A549 (cell line): ENCODE measurements around the gene CPNE1. TPM values are rescaled to one million over a fixed set of nuclear protein-coding genes. Genes with fewer than 3 reads are reported as not detected.

ENCODE experiments used
- ATAC-seq, 2 experiments: fragments of 200-7000 bp in 1 of 2; fragments of >200 bp in 1 of 2; cut with Nextera tagmentation in 1 of 2; cut with Tn5 transposase in 1 of 2; 3 replicates each; pipeline versions ENCODE4 v1.8.0 to v1.9.1; 2018 to 2020; ENCODE audit warnings: mild to moderate bottlenecking in 1 of 2, moderate library complexity in 1 of 2
- CTCF ChIA-PET: fragments of 300-600 bp; sonication (Branson Sonifier 250); formaldehyde crosslinking; extraction: SDS; loops from one replicate; lab custom pipeline; 2021; ENCODE audit warnings: antibody characterized with exemption, inconsistent platforms; lab: Yijun Ruan, JAX
- POLR2A ChIA-PET: fragments of 350-600 bp; formaldehyde crosslinking; extraction: SDS; loops from one replicate; lab custom pipeline; 2021; ENCODE audit warnings: antibody characterized with exemption, inconsistent platforms; lab: Yijun Ruan, JAX
- DNase-seq, 2 experiments: peaks; one replicate each; pipeline versions ENCODE4 v3.0.0 to v3.0.0-alpha.2; 2011 to 2016; ENCODE audit warnings: low read depth in 1 of 2, low spot score in 1 of 2
- FAIRE-seq: peaks from 2 replicates; lab custom pipeline; 2011; peaks lifted over from hg19 to GRCh38; lab: Jason Lieb, UNC
- H3K27ac ChIP-seq, 2 experiments: fragments of >200 bp; sonication (Bioruptor Twin); formaldehyde crosslinking; 3 replicates each; pipeline ENCODE4 v1.5.1; 2016 to 2017
- H3K4me1 ChIP-seq: fragments of >200 bp; sonication (Bioruptor Twin); formaldehyde crosslinking; 3 replicates; pipeline ENCODE4 v1.6.1; 2016
- H3K4me2 ChIP-seq: fragments of >200 bp; sonication (Bioruptor Twin); formaldehyde crosslinking; 3 replicates; pipeline ENCODE4 v1.6.1; 2016
- H3K4me3 ChIP-seq: fragments of >200 bp; sonication (Bioruptor Twin); formaldehyde crosslinking; 3 replicates; pipeline ENCODE4 v1.5.1; 2016
- H3K9me3 ChIP-seq: fragments of >200 bp; sonication (Bioruptor Twin); formaldehyde crosslinking; 3 replicates; pipeline ENCODE4 v1.6.1; 2016
- BHLHE40 ChIP-seq: IDR thresholded peaks from 2 replicates; pipeline ENCODE4 v1.6.1; 2012; ENCODE audit warnings: low read depth, low read length, inconsistent platforms
- CBX2 ChIP-seq: fragments of 200-600 bp; sonication (generic); IDR thresholded peaks from 2 replicates; pipeline ENCODE4 v1.6.1; 2016; ENCODE audit warnings: low read depth, mild to moderate bottlenecking, borderline replicate concordance
- EHF ChIP-seq: fragments of 250-450 bp; sonication (Bioruptor Pico); IDR thresholded peaks from 2 replicates; pipeline ENCODE4 v1.5.0; 2020; ENCODE audit warnings: mild to moderate bottlenecking
- EP300 ChIP-seq, 2 experiments: fragments of >200 bp; sonication (Bioruptor Twin); formaldehyde crosslinking; IDR thresholded peaks; 2 replicates in 1 of 2; 3 replicates in 1 of 2; pipeline ENCODE4 v1.6.1; 2016 to 2017
- FOXS1 ChIP-seq: fragments of 250-450 bp; sonication (Bioruptor Pico); IDR thresholded peaks from 2 replicates; pipeline ENCODE4 v1.5.0; 2020; ENCODE audit warnings: mild to moderate bottlenecking, moderate library complexity
- GATA3 ChIP-seq: IDR thresholded peaks from 2 replicates; pipeline ENCODE4 v1.6.1; 2012; ENCODE audit warnings: borderline replicate concordance
- HDAC2 ChIP-seq: fragments of 200-600 bp; sonication (generic); IDR thresholded peaks from 2 replicates; pipeline ENCODE4 v1.6.1; 2016
- HEYL ChIP-seq: fragments of 250-450 bp; sonication (Bioruptor Pico); IDR thresholded peaks from 2 replicates; pipeline ENCODE4 v1.8.0; 2021; ENCODE audit warnings: mild to moderate bottlenecking, moderate library complexity
- HMGXB4 ChIP-seq: fragments of 250-450 bp; sonication (Bioruptor Pico); IDR thresholded peaks from 2 replicates; pipeline ENCODE4 v1.5.0; 2021; ENCODE audit warnings: mild to moderate bottlenecking, moderate library complexity, borderline replicate concordance
- HOXB5 ChIP-seq: fragments of 250-450 bp; sonication (Bioruptor Pico); IDR thresholded peaks from 2 replicates; pipeline ENCODE4 v1.5.0; 2020; ENCODE audit warnings: mild to moderate bottlenecking, moderate library complexity
- JUN ChIP-seq, 2 experiments: fragments of >200 bp; sonication (Bioruptor Twin); formaldehyde crosslinking; IDR thresholded peaks; 2 replicates in 1 of 2; 3 replicates in 1 of 2; pipeline ENCODE4 v1.6.1; 2016 to 2017
- KDM1A ChIP-seq: fragments of 200-600 bp; sonication (generic); IDR thresholded peaks from 2 replicates; pipeline ENCODE4 v1.6.1; 2016; ENCODE audit warnings: low read depth, mild to moderate bottlenecking
- KDM5A ChIP-seq: fragments of 200-600 bp; sonication (generic); IDR thresholded peaks from 2 replicates; pipeline ENCODE4 v1.6.1; 2016; ENCODE audit warnings: antibody characterized with exemption, mild to moderate bottlenecking
- MAFK ChIP-seq: fragments of 450-650 bp; IDR thresholded peaks from 2 replicates; pipeline ENCODE4 v1.6.1; 2014; ENCODE audit not compliant: partially characterized antibody
- MAZ ChIP-seq: fragments of 150-350 bp; IDR thresholded peaks from 2 replicates; pipeline ENCODE4 v1.6.1; 2014; ENCODE audit warnings: antibody characterized with exemption, low read depth, low read length, borderline replicate concordance
- MYC ChIP-seq: IDR thresholded peaks from 2 replicates; pipeline ENCODE4 v1.6.1; 2012; ENCODE audit warnings: mild to moderate bottlenecking, inconsistent platforms, low read length, improper control_type of control experiment, borderline replicate concordance
- NPAS2 ChIP-seq: fragments of 250-450 bp; sonication (Bioruptor Pico); IDR thresholded peaks from 2 replicates; pipeline ENCODE4 v1.8.0; 2022; ENCODE audit warnings: mild to moderate bottlenecking, moderate library complexity, borderline replicate concordance
- PHF8 ChIP-seq: fragments of 200-600 bp; sonication (generic); IDR thresholded peaks from 2 replicates; pipeline ENCODE4 v1.6.1; 2016; ENCODE audit warnings: low read depth, mild to moderate bottlenecking, antibody characterized with exemption, moderate library complexity, borderline replicate concordance
- RCOR1 ChIP-seq: fragments of 150-350 bp; IDR thresholded peaks from 2 replicates; pipeline ENCODE4 v1.6.1; 2014; ENCODE audit warnings: antibody characterized with exemption, low read length, low read depth
- RFX5 ChIP-seq: fragments of 450-650 bp; IDR thresholded peaks from 2 replicates; pipeline ENCODE4 v1.7.1; 2014; ENCODE audit warnings: antibody characterized with exemption, mild to moderate bottlenecking, moderate library complexity
- TFCP2L1 ChIP-seq: fragments of 250-450 bp; sonication (Bioruptor Pico); IDR thresholded peaks from 2 replicates; pipeline ENCODE4 v1.5.0; 2021; ENCODE audit warnings: mild to moderate bottlenecking
- TP53 ChIP-seq: fragments of 250-450 bp; sonication (Bioruptor Pico); IDR thresholded peaks from 2 replicates; pipeline ENCODE4 v1.5.0; 2021; ENCODE audit warnings: mild to moderate bottlenecking, moderate library complexity
- ZC3H11A ChIP-seq: fragments of 450-650 bp; IDR thresholded peaks from 2 replicates; pipeline ENCODE4 v1.6.1; 2014; ENCODE audit warnings: antibody characterized with exemption, mild to moderate bottlenecking
- ZNF302 ChIP-seq: fragments of 250-450 bp; sonication (Bioruptor Pico); IDR thresholded peaks from 2 replicates; pipeline ENCODE4 v1.9.0; 2021; ENCODE audit warnings: inconsistent platforms, mild to moderate bottlenecking, moderate library complexity
- ZSCAN20 ChIP-seq: fragments of 250-450 bp; sonication (Bioruptor Pico); IDR thresholded peaks from 2 replicates; pipeline ENCODE4 v1.8.0; 2022; ENCODE audit warnings: mild to moderate bottlenecking, moderate library complexity
- WGBS: methylation state at CpG from one replicate; pipeline ENCODE4 v1.1.6; 2017; ENCODE audit errors: missing lambda C conversion rate; 5-methylcytosine and 5-hydroxymethylcytosine counted together
- polyA plus RNA-seq, 4 experiments: library from polyadenylated mRNA; depleted of rRNA in 3 of 4; stranded (reverse); fragments of >200 nt; fragmentation: RNase III in 1 of 4; extraction: RNeasy Plus Mini Kit Qiagen cat#74134 plus additional on column Dnase treatment in 1 of 4; gene quantifications; 2 replicates in 3 of 4; 3 replicates in 1 of 4; pipeline ENCODE4 v1.2.3, GENCODE V29; 2011 to 2017
- TF ChIP-seq, protein P1 (sequence below): IDR thresholded peaks from 2 replicates; pipeline ENCODE4 v1.6.1; 2012
- TF ChIP-seq, protein P2 (sequence below): fragments of >200 bp; sonication (Bioruptor Twin); formaldehyde crosslinking; IDR thresholded peaks from 2 replicates; pipeline ENCODE4 v1.6.1; 2016
- TF ChIP-seq, protein P3 (sequence below): fragments of >200 bp; sonication (Bioruptor Twin); formaldehyde crosslinking; IDR thresholded peaks from 3 replicates; pipeline ENCODE4 v1.5.1; 2016

The CPNE1 gene
- polyA plus RNA-seq, 2 of the 4 experiments (the other 2 are of a cell fraction): 199 to 244 TPM

GRCh38 chr20:35648836-35649235, 15.9 kb downstream of the CPNE1 start:
- no peak for ATAC-seq

DNA sequence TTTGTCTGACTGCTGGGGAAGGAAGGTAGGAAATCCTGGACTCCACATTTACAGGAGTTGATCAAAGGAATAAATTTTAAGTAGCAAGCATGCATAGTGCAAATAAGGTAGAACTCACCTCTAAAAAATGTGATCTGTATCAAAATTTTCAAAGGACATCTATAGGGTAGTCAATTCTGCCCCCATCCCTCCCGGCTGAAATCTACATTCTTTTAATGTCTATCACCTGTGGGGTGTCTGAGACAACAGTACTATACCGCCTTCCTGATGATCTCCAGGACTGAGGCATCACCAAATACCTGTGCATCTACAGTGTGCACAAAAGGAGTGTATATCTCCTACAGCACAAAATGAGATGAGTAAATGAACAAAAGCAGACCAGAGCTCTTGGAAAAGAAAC, 19.9 kb downstream of the CPNE1 start:
- Histone ChIP-seq H3K4me1 (no peaks in the 10 kb centered on the region), H3K4me2 (no peak overlapping the region)
- CTCF ChIA-PET: interaction anchor here (1.1 to 1.3 kb wide), 2 partner anchors 12 to 19 kb away, joined by 3 to 4 read pairs; no protein-coding TSS in a partner anchor
- TF ChIP-seq TFCP2L1 (CRISPR knock-in tag) (no peak), BHLHE40 (no peak), KDM5A (no peak), EP300 (IDR thresholded peaks at IDR 0.05) (no peak), HOXB5 (CRISPR knock-in tag) (no peak), MAFK (no peak), NPAS2 (CRISPR knock-in tag) (no peak), MAZ (no peak), KDM1A (no peak), ZC3H11A (no peak), HMGXB4 (CRISPR knock-in tag) (no peak), JUN (IDR thresholded peaks at IDR 0.05) (no peak), EHF (CRISPR knock-in tag) (no peak), ZSCAN20 (CRISPR knock-in tag) (no peak), TP53 (CRISPR knock-in tag) (no peak)
- TF ChIP-seq, protein P1, sequence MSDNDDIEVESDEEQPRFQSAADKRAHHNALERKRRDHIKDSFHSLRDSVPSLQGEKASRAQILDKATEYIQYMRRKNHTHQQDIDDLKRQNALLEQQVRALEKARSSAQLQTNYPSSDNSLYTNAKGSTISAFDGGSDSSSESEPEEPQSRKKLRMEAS: no peak
- TF ChIP-seq, all 56 proteins: peak for 0
- ATAC-seq (no peak), DNase-seq (no peak), FAIRE-seq (no peak)
- Histone ChIP-seq H3K9me3 (no peaks in the 10 kb centered on the region), H3K4me3 (no peak overlapping the region), H3K27ac (no peak overlapping the region)
- POLR2A ChIA-PET: no interaction called here
- WGBS: 80% methylated on average over 2 of the region's 2 CpGs

More at GRCh38 chr20:35648836-35649235, 15.9 kb downstream of the CPNE1 start:
- Histone ChIP-seq H3K27ac (no peak overlapping the region), H3K4me1 (no peaks in the 10 kb centered on the region; the same call in 2 of the 3 replicates), H3K4me3 (no peak overlapping the region), H3K9me3 (no peaks in the 10 kb centered on the region), H3K4me2 (no peak overlapping the region)
- TF ChIP-seq PHF8: no peak
- no peak for TF ChIP-seq RCOR1
- TF ChIP-seq, protein P1: no peak
- no peak for TF ChIP-seq TFCP2L1 (CRISPR knock-in tag)
- TF ChIP-seq ZNF302 (CRISPR knock-in tag): no peak
- TF ChIP-seq EP300 (IDR thresholded peaks at IDR 0.05): no peak
- no peak for TF ChIP-seq HDAC2
- TF ChIP-seq FOXS1 (CRISPR knock-in tag): no peak
- TF ChIP-seq GATA3: no peak
- TF ChIP-seq CBX2: no peak
- TF ChIP-seq MYC: no peak
- TF ChIP-seq, protein P2, sequence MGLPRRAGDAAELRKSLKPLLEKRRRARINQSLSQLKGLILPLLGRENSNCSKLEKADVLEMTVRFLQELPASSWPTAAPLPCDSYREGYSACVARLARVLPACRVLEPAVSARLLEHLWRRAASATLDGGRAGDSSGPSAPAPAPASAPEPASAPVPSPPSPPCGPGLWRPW: no peak
- no peak for TF ChIP-seq HEYL (CRISPR knock-in tag)
- no peak for TF ChIP-seq KDM5A
- no peak for TF ChIP-seq RFX5
- TF ChIP-seq, protein P3, sequence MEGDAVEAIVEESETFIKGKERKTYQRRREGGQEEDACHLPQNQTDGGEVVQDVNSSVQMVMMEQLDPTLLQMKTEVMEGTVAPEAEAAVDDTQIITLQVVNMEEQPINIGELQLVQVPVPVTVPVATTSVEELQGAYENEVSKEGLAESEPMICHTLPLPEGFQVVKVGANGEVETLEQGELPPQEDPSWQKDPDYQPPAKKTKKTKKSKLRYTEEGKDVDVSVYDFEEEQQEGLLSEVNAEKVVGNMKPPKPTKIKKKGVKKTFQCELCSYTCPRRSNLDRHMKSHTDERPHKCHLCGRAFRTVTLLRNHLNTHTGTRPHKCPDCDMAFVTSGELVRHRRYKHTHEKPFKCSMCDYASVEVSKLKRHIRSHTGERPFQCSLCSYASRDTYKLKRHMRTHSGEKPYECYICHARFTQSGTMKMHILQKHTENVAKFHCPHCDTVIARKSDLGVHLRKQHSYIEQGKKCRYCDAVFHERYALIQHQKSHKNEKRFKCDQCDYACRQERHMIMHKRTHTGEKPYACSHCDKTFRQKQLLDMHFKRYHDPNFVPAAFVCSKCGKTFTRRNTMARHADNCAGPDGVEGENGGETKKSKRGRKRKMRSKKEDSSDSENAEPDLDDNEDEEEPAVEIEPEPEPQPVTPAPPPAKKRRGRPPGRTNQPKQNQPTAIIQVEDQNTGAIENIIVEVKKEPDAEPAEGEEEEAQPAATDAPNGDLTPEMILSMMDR: no peak
- ChIA-PET CTCF (interaction anchor here (1.3 to 2.9 kb wide), 2 partner anchors 10 to 30 kb away, joined by 6 to 21 read pairs; no protein-coding TSS in a partner anchor), POLR2A (interaction anchor here (2.0 kb wide), 1 partner anchor 15 kb away, joined by 7 read pairs; no protein-coding TSS in a partner anchor)
- FAIRE-seq (no peak), DNase-seq (no peak)
